ENCODE results near the gene EGFLAM.

Gene EGFLAM

GRCh38 chr5:38452201-38452600 lies 193.8 kb downstream of the EGFLAM start:
- DNase-seq, result no peak

DNA sequence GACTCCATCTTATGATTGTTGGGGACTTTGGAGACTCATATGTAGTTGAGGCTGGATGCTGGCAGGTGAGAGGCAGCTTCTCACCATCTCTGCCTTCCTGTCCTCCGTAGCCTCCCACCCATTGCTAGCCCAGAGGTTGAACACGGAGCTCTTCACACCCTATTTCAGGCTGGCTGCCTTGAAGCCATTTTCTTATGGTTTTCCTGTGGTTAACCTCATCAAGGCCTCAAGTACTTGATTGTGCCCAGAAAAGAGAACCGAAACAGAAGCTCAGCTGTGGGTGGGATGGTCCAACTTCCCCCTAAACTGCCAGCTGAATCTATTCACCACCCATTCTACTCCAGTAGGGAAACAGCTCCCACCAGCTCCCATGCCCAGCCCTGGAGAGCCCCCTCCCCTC lies 195.1 kb downstream of the EGFLAM start:
- DNase-seq, result peak; percentile 22

DNA sequence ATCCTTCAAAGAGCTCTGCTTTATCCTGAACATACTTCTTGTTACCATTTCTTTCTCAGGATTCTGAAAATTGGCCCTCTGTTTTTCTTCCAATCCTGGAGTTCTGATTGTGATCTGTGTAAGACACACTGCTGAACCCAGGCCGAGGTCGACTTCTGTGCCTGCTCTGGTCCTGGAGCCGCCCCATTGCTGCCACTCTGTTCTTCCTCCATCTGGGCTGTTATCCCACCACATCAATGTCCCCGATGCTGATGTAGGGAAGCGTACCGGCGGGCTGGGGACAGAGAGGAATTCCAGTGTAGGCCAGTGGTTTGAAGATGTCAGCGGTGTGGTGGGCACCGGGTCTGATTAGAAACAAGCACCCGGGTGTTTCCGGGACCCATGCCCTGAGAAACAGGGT lies 195.6 kb downstream of the EGFLAM start:
- no peak for DNase-seq

DNA sequence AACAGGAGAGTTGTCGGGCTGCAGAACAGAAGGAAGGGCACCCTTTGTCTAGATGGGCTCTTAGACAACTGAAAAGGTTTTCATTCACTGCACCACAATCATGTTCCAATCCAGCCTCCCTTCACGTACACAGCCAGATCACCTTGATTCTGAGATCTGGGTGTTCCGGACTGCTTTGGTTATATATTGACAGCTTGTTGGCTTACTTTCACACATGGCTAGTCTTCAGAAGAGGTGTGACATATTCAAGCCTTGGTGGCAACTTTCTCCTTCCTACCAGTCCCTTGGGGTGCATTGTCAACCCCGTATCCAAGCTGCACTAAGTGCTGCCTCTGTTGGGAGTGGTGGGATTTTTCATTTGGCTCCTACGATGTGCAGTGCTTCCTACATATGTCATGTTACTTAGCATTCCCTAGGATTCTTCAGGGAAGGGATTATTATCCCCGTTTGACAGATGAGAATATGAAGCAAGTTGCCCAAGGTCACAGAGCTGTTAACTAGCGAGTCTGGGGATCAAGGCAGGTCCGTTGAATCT lies 197.5 kb downstream of the EGFLAM start:
- DNase-seq, result no peak

DNA sequence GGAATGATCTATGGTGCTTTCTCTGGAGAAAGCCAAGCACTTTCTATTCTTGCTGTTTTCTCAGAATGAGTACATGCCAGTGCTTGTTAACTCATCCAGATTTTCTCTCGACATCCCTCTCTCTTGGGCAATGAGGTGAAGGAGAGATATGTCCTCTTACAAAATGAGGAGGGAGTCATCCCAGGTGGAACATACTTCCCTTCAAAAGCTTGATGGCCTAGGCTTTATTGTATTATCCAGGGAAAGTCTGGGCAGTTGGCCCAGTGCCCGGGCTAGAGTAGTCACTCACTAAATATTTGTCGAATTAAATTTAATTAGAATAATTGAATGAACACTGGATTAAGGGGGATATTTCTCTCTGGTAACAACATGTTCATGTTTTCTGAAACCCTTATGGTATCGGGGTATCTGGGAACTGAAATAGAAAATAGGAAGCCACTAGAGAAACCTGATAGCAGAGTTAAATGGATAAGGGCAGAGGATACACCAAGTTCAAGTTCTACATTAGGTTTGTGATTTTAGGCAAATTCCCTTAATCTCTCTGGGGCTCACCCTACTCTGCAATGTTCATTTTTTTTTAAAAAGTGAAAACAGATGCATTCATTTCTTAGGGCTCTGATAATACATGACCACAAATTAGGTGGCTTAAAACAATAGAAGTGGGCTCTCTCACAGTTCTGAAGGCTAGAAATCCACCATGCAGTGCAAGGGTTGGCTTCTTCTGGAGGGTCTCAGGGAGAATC lies 198.5 kb downstream of the EGFLAM start:
- no peak for DNase-seq

DNA sequence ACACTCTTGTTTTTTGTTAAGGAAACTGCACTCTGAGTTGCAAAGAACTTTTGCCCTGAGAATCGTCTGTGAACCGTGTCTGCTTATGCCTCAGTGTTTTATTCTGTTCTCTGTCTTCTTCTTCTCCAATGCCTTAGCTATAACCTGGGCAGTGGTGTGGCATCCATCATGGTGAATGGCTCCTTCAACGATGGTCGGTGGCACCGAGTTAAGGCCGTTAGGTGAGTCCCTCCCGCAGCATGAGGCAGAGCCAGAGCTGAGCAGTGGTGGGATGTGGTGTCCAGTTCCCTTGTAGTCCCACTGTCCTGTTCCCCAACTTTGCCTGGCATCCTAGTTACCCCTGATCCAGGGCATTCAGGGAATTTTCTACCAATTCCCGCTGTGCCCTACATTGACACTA lies 199.8 kb downstream of the EGFLAM start:
- no peak for DNase-seq

- no peak for DNase-seq
Measured at GRCh38 chr5:38462976-38463633, 204.7 kb downstream of the EGFLAM start.

DNA sequence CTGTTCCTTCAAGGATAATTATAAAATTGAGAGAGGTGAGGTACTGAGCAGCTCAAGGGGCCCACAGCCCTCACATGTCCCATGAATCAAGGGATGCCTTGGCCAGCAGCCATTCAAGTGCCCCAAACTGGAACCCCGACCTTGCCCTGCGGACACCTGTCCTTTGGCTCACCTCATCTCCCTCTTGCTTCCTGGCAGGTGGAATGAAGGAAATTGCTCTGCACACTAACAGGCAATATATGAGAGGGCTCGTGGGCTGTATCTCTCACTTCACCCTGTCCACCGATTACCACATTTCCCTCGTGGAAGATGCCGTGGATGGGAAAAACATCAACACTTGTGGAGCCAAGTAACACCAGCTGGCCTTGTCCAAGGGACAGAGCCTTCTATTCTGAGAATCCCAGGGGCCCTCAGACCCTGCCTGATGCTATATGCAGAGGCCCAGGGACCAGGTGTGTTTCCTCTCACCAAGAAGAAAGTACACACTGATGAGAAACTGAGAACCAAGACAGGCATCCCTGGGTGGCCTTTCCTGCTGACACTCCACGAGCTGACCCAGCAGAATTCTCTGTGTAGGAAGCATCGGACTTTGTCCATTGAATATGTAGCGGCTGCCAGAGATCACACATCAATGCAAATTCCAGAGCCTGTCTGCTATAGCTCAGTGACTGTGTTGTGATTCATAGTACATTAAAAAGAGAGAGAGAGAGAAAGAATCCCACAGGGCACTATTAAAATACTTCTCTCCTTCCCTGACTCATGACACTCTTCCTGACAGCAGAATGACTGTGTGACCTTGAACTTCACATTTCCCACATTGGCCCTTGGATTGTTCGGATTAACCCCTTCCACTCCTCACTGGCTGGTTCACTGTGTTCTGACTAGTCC lies 205.5 kb downstream of the EGFLAM start:
- DNase-seq, result no peak

GRCh38 chr5:38465061-38465460 lies 206.7 kb downstream of the EGFLAM start:
- DNase-seq, result no peak

DNA sequence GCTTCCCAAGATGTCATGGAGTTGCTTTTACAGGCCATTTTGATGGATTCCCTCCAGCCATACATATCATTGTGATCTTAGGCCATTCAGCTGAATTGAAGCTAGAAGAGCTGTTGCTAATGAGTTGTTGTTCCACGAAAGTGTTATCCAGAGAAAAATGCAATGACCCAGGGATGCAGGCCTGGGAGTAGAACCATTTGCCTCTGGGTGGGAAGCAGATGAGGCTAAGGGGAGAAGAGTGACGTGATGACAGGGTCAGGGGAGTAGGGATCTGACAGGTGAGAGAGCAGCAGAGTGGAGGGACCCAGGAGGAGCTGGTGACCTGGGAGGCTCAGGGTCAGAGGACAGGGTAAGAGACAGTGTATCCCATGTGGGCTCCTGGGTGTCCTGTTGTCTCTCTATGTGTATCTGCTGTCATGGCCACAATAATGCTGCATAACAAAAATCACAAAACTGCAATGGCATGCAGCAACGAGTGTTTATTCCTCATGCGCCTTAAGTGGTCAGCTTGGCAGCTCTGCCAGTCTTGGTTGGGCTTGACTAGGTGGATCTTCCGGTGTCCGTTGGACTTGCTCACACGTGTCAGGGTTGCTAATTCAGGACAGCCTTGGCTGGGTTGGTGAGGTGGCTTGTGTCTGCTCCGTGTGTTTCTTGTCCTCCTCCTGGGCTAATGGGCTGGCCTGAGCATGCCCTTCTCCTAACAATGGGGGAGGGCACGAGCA lies 207.5 kb downstream of the EGFLAM start:
- DNase-seq, result no peak

GRCh38 chr5:38466424-38467189 lies 208.2 kb downstream of the EGFLAM start:
- DNase-seq, result no peak

GRCh38 chr5:38467353-38468040 lies 209.1 kb downstream of the EGFLAM start:
- DNase-seq, result no peak

DNA sequence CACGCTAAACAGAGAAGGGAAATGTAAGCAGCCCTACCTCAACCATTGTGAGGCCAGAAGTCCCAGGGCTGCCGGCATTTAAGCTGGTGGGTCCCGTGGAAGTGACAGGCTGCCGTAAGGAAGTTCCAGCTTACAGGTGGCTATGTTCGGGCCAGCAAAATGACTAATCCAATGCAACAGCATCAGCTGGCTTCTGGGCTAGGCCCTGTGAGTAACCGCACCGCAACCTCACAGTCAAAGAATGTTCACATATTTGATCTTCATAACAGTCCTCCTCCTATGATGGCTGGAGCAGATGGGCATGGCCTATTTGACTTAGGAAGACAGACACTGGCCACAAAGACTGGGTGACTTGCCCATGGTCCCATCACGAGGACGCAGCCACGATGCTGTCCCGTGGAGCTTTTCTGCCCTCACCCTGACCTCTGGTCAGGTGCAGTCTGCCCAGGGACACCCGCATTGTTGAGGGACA lies 209.9 kb downstream of the EGFLAM start:
- no peak for DNase-seq

- DNase-seq, result no peak
Measured at GRCh38 chr5:38468978-38469706, 210.8 kb downstream of the EGFLAM start.

GRCh38 chr5:38469707-38470267 lies 211.4 kb downstream of the EGFLAM start:
- no peak for DNase-seq

- DNase-seq, result no peak
Measured at GRCh38 chr5:38471709-38472108, 213.3 kb downstream of the EGFLAM start.

GRCh38 chr5:38472541-38472940 lies 214.2 kb downstream of the EGFLAM start:
- DNase-seq, result no peak

DNA sequence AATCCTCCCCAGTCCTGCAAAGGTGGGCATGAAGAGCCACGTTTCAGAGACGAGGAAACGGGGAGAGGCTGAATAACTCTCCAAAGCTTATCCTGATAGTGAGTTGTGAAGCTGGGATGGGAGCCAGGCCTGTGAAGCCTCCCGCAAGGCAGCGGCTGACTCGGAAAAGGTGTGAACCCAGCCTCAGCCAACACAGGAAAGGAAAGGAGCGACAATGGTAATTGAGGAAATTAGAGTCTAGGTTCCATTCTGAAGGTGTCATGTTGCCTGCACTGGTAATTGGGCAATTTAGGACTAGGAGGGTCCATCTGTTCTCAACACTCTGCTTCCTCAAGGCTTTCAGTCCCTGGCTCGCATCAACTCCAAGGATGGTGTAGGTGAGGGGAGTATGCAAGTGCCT lies 214.6 kb downstream of the EGFLAM start:
- DNase-seq, result no peak

GRCh38 chr5:38478166-38478565 lies 219.8 kb downstream of the EGFLAM start:
- DNase-seq, result no peak

DNA sequence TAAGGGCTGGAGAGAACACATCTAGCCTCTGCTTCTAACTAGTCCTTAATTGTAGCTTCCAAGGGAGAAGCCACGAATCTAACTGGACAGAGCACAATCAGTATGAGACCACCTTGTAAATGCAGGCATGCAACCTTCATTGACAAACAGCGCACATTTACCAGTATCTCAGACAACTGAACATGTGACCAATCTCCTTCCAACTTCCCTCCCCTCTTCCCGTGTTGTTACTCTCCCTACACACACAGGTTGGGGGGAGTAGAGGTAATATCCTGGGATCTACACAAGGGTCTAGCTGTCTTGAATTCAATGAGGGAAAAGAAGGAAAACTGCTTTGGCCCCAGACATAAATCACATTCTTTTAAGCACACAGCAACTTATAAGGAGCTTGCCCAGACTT lies 220.5 kb downstream of the EGFLAM start:
- DNase-seq, result no peak

Data from activated CD4-positive, alpha-beta T cell treated with anti-CD3 and anti-CD28 coated beads, Interleukin-2, amount 50 U/mL, for 1 hour (primary cell).